Erythroblast (primary cell): Measurements from ENCODE around the gene CORO2B.
A peak's percentile ranks its signal among the peaks of the same experiment; 100 is the strongest.

Experiments
- DNase-seq, 2 experiments: peaks; one replicate each; lab custom pipeline; 2025; lab: John Stamatoyannopoulos, UW
- GATA1 ChIP-seq: IDR thresholded peaks from 2 replicates; pipeline ENCODE4 v1.6.1; 2011; ENCODE audit warnings: low read depth, mild to moderate bottlenecking, control low read depth, low read length, moderate library complexity
- POLR2A ChIP-seq: IDR thresholded peaks from 2 replicates; pipeline ENCODE4 v1.6.1; 2011; ENCODE audit warnings: mild to moderate bottlenecking, low read length

The CORO2B gene

GRCh38 chr15:68572309-68572708, 6.5 kb upstream of the CORO2B start:
- no peak for DNase-seq
- TF ChIP-seq GATA1 (no peak), POLR2A (no peak)

DNA sequence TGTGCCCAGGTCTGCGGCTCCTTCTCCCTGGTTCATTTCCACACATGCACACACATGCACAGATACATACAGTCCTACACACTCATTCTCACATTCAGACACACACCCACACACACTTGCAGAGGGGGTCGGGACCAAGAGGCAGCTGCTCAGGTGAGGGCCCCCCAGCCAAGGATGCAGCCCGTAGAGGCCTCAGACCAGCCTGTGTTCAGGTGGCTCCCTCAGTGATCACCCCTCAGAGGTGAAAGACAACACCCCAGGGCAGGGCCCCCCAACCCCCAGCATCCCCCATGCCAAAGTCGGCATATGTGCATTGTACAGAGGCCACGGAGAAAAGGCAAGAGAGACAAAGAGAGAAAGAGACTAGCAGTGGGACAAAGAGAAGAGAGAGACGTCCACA, 5.9 kb upstream of the CORO2B start:
- no peak for DNase-seq
- TF ChIP-seq POLR2A (no peak), GATA1 (no peak)

DNA sequence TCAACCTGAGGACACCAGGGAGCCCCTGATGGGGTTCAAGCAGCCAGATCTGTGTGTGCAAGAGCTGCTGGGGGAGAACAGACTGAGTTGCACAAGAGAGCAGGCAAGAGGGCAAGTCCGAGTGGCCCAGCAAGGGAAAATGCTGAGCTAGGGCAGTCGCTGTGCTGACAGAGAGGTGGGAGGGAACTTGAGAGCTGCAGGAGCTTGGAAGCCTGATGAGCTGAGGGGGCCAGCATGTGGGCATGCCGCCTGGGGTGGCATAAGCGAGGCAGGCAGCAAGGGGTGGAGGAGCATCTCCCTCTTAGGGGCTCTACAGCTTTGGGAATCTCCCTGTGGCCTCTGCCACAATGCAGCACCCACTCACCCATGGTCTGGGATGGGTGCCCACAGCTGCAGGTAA, 4.7 kb upstream of the CORO2B start:
- TF ChIP-seq GATA1 = no peak
- no peak for TF ChIP-seq POLR2A
- DNase-seq = no peak

- no peak for DNase-seq
- TF ChIP-seq GATA1 (no peak), POLR2A (no peak)
Observed at GRCh38 chr15:68574629-68575028, 4.2 kb upstream of the CORO2B start.

- TF ChIP-seq POLR2A (no peak), GATA1 (no peak)
- no peak for DNase-seq
Observed at GRCh38 chr15:68576235-68576892, 2.4 kb upstream of the CORO2B start.

DNA sequence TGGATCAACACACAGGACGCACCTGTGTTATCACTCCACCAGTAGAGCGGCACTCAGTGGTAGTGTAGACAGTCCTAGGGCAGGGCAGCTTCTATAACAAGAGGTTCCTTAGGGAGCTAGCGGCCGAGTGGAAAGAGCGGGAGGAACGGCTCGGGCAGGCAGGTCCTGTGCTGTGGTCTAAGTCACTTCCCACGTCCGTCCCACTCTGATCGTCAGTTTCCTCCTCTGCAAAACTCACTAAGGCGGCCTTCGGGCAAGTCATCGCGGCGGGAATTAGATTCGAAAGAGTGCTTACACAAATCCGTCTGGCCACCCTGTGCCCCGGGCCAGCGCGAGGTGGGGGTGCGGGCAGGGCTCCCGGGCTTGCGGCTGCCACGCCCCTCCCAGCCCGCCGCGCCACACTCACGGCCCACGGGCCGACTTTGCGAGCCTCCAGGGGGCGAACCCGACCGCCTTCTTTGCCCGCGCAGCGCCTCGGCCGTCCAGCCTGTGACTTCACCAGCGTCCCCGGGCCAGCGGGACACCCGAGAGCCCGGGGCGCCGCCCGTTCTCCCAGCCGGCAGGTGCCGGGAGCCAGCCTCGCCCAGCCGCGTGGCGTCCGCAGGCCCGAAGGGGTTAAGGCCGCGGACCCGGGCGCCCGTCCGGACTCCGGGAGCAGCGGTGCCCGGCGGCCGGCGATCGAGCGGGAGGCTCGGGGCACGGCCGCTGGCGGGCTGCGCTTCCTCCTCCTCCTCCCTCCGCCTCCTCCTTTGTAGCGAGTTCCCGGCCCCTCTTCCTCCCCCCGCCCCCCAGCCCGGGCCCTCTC, 416 bp upstream of the CORO2B start:
- DNase-seq = peak; percentile 25 to 34
- TF ChIP-seq POLR2A (no peak), GATA1 (no peak)

GRCh38 chr15:68580026-68580882, 1.5 kb downstream of the CORO2B start:
- no peak for DNase-seq
- TF ChIP-seq GATA1 (no peak), POLR2A (no peak)

DNA sequence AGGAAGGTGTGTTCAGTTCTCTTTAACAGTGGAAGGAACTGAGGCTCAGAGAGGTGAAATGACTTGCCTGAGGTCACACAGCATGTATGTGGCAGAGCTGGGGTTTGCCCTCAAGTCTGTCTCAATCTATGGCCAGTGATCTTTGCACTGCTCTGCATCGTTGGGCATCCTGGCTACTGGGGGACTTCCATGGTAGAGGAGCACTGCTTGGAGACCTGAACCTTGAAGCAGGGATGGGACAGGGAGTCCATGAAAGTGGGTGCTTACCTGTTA, 2.0 kb downstream of the CORO2B start:
- no peak for DNase-seq
- TF ChIP-seq GATA1 (no peak), POLR2A (no peak)

DNA sequence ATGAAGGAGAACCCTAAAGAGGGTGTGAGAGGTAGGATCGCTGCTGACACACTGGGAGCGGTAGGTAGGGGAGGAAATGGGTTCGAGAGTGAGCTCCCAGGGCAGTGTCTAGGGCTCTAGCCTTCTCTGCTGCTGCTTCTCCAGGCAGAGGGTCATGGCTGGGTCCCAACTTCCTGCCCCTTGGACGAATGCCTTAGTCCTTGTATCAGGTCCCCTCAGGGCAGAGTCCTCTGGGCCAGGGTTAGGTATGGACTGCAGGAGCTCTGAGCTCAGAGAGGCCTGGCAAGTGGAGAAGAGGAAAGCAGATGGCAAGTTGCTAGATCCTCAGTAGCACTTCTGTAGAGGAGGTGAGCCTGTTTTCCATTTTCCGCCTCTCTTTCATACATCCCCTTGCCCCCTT, 2.9 kb downstream of the CORO2B start:
- no peak for DNase-seq
- no peak for TF ChIP-seq GATA1
- no peak for TF ChIP-seq POLR2A

GRCh38 chr15:68582236-68582635, 3.4 kb downstream of the CORO2B start:
- TF ChIP-seq GATA1 (no peak), POLR2A (no peak)
- DNase-seq = no peak

GRCh38 chr15:68582864-68583263, 4.1 kb downstream of the CORO2B start:
- TF ChIP-seq GATA1 (no peak), POLR2A (no peak)
- no peak for DNase-seq

DNA sequence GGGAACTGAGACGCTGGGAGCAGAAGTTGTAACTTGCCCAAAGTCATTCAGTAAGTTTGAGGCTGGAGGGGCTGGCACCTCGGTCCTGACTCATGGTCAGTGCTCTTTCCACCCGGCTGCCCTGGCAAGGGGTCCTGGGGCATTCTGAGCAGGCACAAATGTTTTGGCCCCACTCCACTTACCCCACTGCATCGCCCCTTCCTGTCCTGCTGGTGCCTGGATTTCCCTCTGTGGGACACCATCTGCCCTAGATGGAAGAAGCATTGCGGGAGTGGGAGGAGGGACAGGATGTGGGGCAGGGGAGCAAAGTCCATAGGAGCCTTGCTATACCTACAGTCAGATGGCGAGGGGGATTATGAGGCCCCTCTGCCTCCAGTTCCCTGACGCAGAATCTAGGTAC, 4.5 kb downstream of the CORO2B start:
- DNase-seq = no peak
- TF ChIP-seq GATA1 (no peak), POLR2A (no peak)

DNA sequence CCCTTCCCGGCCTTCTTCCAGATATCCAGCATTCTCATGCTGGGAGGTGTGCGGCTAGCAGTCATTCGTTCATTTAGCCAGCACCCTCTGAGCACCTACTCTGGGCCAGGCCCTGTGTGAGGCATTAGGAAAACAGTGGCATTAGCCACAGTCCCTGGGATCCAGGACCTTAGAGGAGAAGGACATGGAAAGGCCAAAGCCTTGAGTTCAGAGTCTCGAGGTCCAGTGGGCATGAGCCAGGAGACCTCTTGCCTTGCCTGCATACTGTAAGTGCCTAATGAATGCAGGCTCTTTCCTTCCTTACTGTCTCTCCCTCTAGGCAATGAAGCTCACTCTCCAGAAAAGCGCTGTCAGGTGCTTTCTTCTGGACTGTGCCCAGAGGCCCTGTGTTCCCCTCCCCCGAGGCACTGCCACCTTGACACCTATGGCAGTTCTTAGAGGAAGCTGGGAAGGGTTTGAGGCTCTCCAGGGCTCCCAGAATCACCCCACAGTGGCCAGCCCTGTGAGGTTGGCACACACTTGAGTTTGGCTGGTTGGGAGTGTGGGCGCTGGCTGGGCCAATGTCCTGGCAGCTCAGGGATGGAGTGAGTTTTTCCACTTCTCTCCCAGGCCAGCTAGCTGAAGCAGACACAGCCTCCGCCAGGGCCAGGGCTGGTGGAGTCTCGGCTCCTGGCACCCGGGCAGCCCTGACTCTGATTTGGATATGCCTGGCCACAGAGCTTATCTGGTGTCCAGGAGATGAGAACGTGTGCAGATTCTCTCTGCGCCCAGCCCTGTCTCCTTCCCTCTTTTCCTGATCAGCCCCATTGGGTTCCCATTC, 5.4 kb downstream of the CORO2B start:
- TF ChIP-seq GATA1 = no peak
- TF ChIP-seq POLR2A = no peak
- no peak for DNase-seq
